HPDE6-E6E7 (cell line): ENCODE data around the gene TAC4.
"Not testable (repeated sequence)": the region's sequence is repeated elsewhere in the genome, so short reads cannot be mapped to it uniquely, and the experiment has no call there.

Experiments used
- DNase-seq: peaks from one replicate; pipeline ENCODE4 v3.0.0; 2011; ENCODE audit warnings: missing footprints; ENCODE audit errors: extremely low spot score

TAC4 gene

GRCh38 chr17:49843774-49844350 is 4.0 kb downstream of the TAC4 start:
- no peak for DNase-seq

- DNase-seq: no peak
These were observed 5.0 kb downstream of the TAC4 start for GRCh38 chr17:49842846-49843245.

GRCh38 chr17:49842371-49842770 is 5.5 kb downstream of the TAC4 start:
- no peak for DNase-seq

GRCh38 chr17:49841548-49841947 is 6.3 kb downstream of the TAC4 start:
- no peak for DNase-seq

GRCh38 chr17:49839455-49839854 is 8.4 kb downstream of the TAC4 start:
- no peak for DNase-seq

- DNase-seq: no peak
These were observed 11.5 kb downstream of the TAC4 start for GRCh38 chr17:49836111-49837030.

- no peak for DNase-seq
These were observed 12.4 kb downstream of the TAC4 start for GRCh38 chr17:49835472-49835871.

- DNase-seq: no peak
These were observed 13.6 kb downstream of the TAC4 start for GRCh38 chr17:49834118-49834743.

- no peak for DNase-seq
These were observed 14.8 kb downstream of the TAC4 start for GRCh38 chr17:49832840-49833599.

GRCh38 chr17:49830605-49831004 is 17.3 kb downstream of the TAC4 start:
- no peak for DNase-seq

- DNase-seq: no peak
These were observed 18.8 kb downstream of the TAC4 start for GRCh38 chr17:49829026-49829425.

- DNase-seq: not testable (repeated sequence)
These were observed 19.5 kb downstream of the TAC4 start for GRCh38 chr17:49828325-49828724.

- DNase-seq: no peak
These were observed 22.2 kb downstream of the TAC4 start for GRCh38 chr17:49825645-49826044.

- DNase-seq: no peak
These were observed 24.3 kb downstream of the TAC4 start for GRCh38 chr17:49823614-49824013.

GRCh38 chr17:49822829-49823228 is 25.0 kb downstream of the TAC4 start:
- no peak for DNase-seq

GRCh38 chr17:49821916-49822315 is 26.0 kb downstream of the TAC4 start:
- DNase-seq: peak; percentile 29

GRCh38 chr17:49821466-49821865 is 26.4 kb downstream of the TAC4 start:
- no peak for DNase-seq

- no peak for DNase-seq
These were observed 27.1 kb downstream of the TAC4 start for GRCh38 chr17:49820773-49821172.

GRCh38 chr17:49819651-49820050 is 28.2 kb downstream of the TAC4 start:
- DNase-seq: no peak

GRCh38 chr17:49819138-49819537 is 28.7 kb downstream of the TAC4 start:
- no peak for DNase-seq

- no peak for DNase-seq
These were observed 29.9 kb downstream of the TAC4 start for GRCh38 chr17:49817993-49818392.

- no peak for DNase-seq
These were observed 32.0 kb downstream of the TAC4 start for GRCh38 chr17:49815761-49816281.
